Uterus (tissue), 2 donors: ENCODE measurements around the gene PRPS1.

ENCODE experiments used
- POLR2A ChIP-seq, 2 donors: fragments of 450-650 bp; IDR thresholded peaks; one replicate each; pipeline ENCODE4 v1.6.1; 2016; ENCODE audit warnings: antibody characterized with exemption in 2 of 2, mild to moderate bottlenecking in 1 of 2, moderate library complexity in 1 of 2
- TF ChIP-seq, protein P1 (sequence below), 4 experiments: fragments of 200-600 bp in 2 of 4; fragments of 450-650 bp in 2 of 4; sonication (generic) in 2 of 4; IDR thresholded peaks; one replicate each; pipeline ENCODE4 v1.5.1; 2016 to 2019; ENCODE audit warnings: antibody characterized with exemption in 4 of 4, mild to moderate bottlenecking in 2 of 4, moderate library complexity in 1 of 4

DNA sequence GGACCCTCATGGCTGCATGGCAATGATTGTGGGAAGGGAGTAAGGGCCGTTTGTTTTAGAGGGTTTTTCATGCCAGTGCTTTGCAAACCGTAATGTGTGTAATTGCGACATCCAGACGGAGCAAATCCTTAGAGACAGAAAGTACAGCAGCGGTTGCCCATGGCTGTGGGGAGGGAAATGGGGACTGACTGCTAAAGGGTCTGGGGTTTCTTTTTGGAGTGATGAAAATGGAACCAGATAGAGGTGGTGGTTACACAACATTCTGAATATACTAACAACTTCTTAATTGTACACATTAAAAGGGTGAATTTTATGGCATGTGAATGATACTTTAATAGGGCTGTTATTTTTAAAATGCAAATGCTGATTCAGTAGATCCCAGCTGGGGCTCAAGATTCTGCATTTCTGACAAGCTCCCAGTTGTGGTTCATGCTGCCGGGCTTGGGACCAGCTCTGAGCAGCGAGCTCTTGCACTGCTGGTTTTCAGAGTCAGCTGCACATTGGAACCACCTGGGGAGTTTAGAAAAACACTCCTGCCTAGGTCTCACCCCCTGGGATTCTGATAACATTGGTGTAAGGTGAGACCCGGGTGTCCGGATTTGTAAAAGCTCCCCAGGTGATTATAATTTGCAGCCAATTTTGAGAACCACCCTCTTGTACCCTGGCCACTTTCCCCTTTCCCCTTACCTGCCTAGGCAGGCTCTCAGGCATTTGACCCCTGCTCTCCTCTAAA is 47.7 kb downstream of the PRPS1 start:
- TF ChIP-seq, protein P1, sequence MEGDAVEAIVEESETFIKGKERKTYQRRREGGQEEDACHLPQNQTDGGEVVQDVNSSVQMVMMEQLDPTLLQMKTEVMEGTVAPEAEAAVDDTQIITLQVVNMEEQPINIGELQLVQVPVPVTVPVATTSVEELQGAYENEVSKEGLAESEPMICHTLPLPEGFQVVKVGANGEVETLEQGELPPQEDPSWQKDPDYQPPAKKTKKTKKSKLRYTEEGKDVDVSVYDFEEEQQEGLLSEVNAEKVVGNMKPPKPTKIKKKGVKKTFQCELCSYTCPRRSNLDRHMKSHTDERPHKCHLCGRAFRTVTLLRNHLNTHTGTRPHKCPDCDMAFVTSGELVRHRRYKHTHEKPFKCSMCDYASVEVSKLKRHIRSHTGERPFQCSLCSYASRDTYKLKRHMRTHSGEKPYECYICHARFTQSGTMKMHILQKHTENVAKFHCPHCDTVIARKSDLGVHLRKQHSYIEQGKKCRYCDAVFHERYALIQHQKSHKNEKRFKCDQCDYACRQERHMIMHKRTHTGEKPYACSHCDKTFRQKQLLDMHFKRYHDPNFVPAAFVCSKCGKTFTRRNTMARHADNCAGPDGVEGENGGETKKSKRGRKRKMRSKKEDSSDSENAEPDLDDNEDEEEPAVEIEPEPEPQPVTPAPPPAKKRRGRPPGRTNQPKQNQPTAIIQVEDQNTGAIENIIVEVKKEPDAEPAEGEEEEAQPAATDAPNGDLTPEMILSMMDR (IDR thresholded peaks at IDR 0.05) = no peak
- no peak for TF ChIP-seq POLR2A (IDR thresholded peaks at IDR 0.05)
